Tibial nerve (tissue), 3 donors: ENCODE data around the gene PNPO.

Experiments
- POLR2A ChIP-seq, 2 donors: fragments of 450-650 bp; IDR thresholded peaks; one replicate each; pipeline ENCODE4 v1.6.1; 2017; ENCODE audit warnings: antibody characterized with exemption in 2 of 2, mild to moderate bottlenecking in 2 of 2, moderate library complexity in 2 of 2
- TF ChIP-seq, protein P1 (sequence below), 5 experiments: fragments of 200-600 bp in 3 of 5; fragments of 450-650 bp in 2 of 5; sonication (generic) in 3 of 5; IDR thresholded peaks; one replicate each; pipeline ENCODE4 v1.5.1; 2016 to 2019; ENCODE audit warnings: antibody characterized with exemption in 5 of 5, mild to moderate bottlenecking in 3 of 5, moderate library complexity in 2 of 5

DNA sequence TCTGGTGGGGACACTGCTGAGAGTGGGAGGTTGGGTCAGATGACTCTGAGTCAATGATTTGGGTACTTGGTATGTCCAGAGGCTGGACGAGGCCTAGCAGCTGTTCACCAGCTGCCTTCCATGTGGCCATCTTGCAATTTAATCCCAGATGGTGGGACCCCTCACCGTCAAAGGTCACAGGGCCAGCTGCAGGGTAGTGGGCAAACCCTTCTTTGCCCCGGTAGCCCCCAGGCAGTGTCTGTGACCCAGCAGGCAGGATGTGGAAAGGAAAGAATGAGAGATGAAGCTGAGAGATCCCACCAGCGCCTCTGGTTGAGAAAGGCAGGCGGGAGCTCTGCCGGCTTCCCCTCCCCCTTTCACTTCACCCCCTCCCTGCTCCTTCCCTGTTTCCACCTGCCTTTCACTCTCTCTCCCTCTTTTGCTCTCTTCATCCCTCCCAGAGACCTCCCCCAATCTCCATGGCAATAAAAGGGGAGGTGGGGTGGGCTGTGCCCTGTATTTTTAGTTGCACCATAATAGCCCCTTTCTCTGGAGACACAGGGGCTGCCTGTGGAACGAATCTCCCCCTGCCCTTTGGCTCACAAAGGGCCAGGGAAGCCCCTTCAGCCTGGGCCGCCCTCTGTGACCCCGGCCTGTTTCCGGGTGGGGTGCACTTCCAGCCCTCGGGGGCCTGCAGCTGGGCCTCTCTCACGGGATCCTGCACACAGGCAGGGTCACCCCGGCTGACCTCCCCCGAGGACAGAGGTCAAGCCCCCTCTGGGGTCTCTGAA is 49.8 kb downstream of the PNPO start:
- TF ChIP-seq, protein P1, sequence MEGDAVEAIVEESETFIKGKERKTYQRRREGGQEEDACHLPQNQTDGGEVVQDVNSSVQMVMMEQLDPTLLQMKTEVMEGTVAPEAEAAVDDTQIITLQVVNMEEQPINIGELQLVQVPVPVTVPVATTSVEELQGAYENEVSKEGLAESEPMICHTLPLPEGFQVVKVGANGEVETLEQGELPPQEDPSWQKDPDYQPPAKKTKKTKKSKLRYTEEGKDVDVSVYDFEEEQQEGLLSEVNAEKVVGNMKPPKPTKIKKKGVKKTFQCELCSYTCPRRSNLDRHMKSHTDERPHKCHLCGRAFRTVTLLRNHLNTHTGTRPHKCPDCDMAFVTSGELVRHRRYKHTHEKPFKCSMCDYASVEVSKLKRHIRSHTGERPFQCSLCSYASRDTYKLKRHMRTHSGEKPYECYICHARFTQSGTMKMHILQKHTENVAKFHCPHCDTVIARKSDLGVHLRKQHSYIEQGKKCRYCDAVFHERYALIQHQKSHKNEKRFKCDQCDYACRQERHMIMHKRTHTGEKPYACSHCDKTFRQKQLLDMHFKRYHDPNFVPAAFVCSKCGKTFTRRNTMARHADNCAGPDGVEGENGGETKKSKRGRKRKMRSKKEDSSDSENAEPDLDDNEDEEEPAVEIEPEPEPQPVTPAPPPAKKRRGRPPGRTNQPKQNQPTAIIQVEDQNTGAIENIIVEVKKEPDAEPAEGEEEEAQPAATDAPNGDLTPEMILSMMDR (IDR thresholded peaks at IDR 0.05) = no peak
- no peak for TF ChIP-seq POLR2A (IDR thresholded peaks at IDR 0.05)
